HG03108 (cell line): Measurements from ENCODE around the gene AGMAT.

ENCODE experiments used
- ATAC-seq: cut with Tn5 transposase; IDR thresholded peaks from one replicate; pipeline ENCODE4 v1.9.1; 2021; ENCODE audit warnings: moderate library complexity; ENCODE audit not compliant: unreplicated experiment

AGMAT gene

GRCh38 chr1:15570861-15571260, 14.0 kb downstream of the AGMAT start:
- ATAC-seq, result no peak

GRCh38 chr1:15568387-15569073, 16.3 kb downstream of the AGMAT start:
- ATAC-seq, result no peak

GRCh38 chr1:15559189-15559810, 25.6 kb downstream of the AGMAT start:
- ATAC-seq, result no peak

- no peak for ATAC-seq
Measured at GRCh38 chr1:15558516-15558915, 26.3 kb downstream of the AGMAT start.

- no peak for ATAC-seq
Measured at GRCh38 chr1:15557594-15557993, 27.3 kb downstream of the AGMAT start.

GRCh38 chr1:15557008-15557407, 27.8 kb downstream of the AGMAT start:
- no peak for ATAC-seq

GRCh38 chr1:15550573-15550972, 34.3 kb downstream of the AGMAT start:
- no peak for ATAC-seq

GRCh38 chr1:15546641-15547040, 38.2 kb downstream of the AGMAT start:
- no peak for ATAC-seq

- ATAC-seq, result no peak
Measured at GRCh38 chr1:15543589-15544568, 41.0 kb downstream of the AGMAT start.

- no peak for ATAC-seq
Measured at GRCh38 chr1:15543251-15543588, 41.6 kb downstream of the AGMAT start.

GRCh38 chr1:15542388-15543250, 42.2 kb downstream of the AGMAT start:
- ATAC-seq, result no peak

- ATAC-seq, result no peak
Measured at GRCh38 chr1:15541231-15541792, 43.5 kb downstream of the AGMAT start.

GRCh38 chr1:15540186-15540585, 44.7 kb downstream of the AGMAT start:
- ATAC-seq, result no peak

GRCh38 chr1:15538771-15539170, 46.1 kb downstream of the AGMAT start:
- ATAC-seq, result no peak

- ATAC-seq, result no peak
Measured at GRCh38 chr1:15531682-15532081, 53.2 kb downstream of the AGMAT start.

GRCh38 chr1:15531003-15531402, 53.8 kb downstream of the AGMAT start:
- no peak for ATAC-seq

GRCh38 chr1:15526490-15527339, 58.1 kb downstream of the AGMAT start, which contains the start of gene DNAJC16:
Gene DNAJC16 (plus strand): TSS chr1:15526848. CDS start chr1:15529106, 2,258 bp downstream.
- peak; percentile 44 for ATAC-seq

GRCh38 chr1:15526021-15526489, 58.8 kb downstream of the AGMAT start:
- ATAC-seq, result no peak
